Brain microvascular endothelial cell (primary cell): ENCODE measurements around the gene CCDC12.

Source experiments
- DNase-seq: peaks from one replicate; pipeline ENCODE4 v3.0.0-alpha.2; 2020
- H3K27ac ChIP-seq: fragments of 250-450 bp; sonication (Bioruptor Pico); 2 replicates; pipeline ENCODE4 v1.5.1; 2020; ENCODE audit warnings: mild to moderate bottlenecking, moderate library complexity
- H3K27me3 ChIP-seq: fragments of 250-450 bp; sonication (Bioruptor Pico); replicated peaks from 2 replicates; pipeline ENCODE4 v1.5.1; 2020; ENCODE audit warnings: mild to moderate bottlenecking
- H3K36me3 ChIP-seq: fragments of 250-450 bp; sonication (Bioruptor Pico); replicated peaks from 2 replicates; pipeline ENCODE4 v1.5.1; 2020; ENCODE audit warnings: mild to moderate bottlenecking
- H3K4me3 ChIP-seq: 2 replicates; pipeline ENCODE4 v1.5.1; 2011; ENCODE audit warnings: low read depth, mild to moderate bottlenecking, control low read depth, low read length, moderate library complexity
- CTCF ChIP-seq: IDR thresholded peaks from 2 replicates; pipeline ENCODE4 v1.5.1; 2011; ENCODE audit warnings: low read depth, mild to moderate bottlenecking, moderate library complexity, low read length, control low read depth, inconsistent platforms; ENCODE audit errors: missing control alignments
- in situ Hi-C: cut with HindIII; loops from 2 replicates; pipeline ENCODE4 v1.10.0; 2017; ENCODE audit warnings: low sequenced_read_pairs, low pct_ligation_motif_present

The CCDC12 gene

DNA sequence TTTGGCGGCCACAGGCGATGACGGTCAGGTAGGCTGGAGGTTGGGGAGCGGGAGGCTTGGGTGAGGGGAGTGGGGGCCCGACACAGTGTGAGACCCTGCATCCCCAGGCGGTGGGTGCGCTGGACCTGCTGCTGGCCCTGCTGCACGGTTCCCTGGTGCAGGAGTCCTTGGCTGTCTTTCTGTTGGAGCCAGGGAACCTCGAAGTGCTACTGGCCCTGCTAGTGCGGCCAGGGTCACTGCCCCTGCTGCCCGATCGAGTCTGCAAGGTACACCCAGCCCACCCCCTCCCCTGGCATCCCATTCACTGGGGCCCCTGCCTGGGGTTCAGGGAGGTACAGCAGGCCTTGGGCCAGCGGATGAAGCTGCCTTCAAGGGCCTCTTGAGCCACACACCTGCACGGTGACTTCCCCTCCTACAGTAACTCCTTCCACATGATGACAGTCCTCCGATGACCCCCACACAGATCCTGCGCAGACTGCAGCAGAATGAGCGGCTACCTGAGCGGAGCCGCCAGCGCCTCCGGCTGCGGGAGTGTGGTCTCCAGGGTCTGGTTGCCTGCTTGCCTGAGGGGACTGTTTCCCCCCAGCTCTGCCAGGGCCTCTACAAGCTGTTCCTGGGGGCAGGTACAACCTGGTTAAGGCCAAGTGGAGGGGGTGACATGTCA lies 22.4 kb upstream of the CCDC12 start:
- H3K27ac ChIP-seq: no peak overlapping the region
- in situ Hi-C loops: no loop called here

DNA sequence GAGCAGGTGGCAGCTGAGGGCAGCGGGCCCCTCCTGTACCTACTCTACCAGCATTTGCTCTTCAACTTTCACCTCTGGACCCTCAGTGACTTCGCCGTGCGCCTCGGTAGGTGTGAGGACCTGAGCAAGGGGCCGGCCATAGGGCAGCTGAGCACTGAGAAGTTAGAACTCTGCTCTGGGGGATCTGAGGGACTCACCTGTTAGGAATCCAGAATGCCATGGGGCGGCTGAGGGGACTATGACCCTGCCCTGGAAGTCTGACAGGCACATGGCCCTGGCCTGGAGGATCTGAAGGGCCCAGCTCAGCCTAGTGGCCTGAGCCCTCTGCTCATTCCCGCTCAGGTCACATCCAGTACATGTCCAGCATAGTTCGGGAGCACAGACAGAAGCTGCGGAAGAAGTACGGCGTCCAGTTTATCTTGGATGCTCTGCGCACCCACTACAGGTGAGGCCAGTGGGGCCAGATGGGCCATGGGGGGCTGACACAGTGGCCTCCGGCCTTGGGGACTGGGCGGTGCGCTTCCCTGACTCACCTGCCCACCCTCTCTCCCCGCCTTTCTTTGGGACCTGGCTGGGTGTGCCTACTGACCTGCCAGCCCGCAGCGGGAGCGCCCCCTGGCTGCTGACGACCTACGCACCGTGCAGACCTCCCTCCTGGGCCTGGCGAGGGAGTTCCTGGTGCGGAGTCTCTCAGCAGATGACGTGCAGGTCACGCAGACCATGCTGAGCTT lies 21.7 kb upstream of the CCDC12 start:
- peaks cover 9% of the 10 kb centered on the region for H3K36me3 ChIP-seq

More for the DNA sequence above, 22.4 kb upstream of the CCDC12 start:
- Histone ChIP-seq H3K27me3 (no peaks in the 10 kb centered on the region), H3K4me3 (no peak overlapping the region), H3K36me3 (peaks cover 9% of the 10 kb centered on the region)
- DNase-seq: no peak
- TF ChIP-seq CTCF: no peak

GRCh38 chr3:46997453-46998091 lies 21.0 kb upstream of the CCDC12 start:
- H3K36me3 ChIP-seq: peaks cover 9% of the 10 kb centered on the region
- H3K27ac ChIP-seq: no peak overlapping the region
- H3K27me3 ChIP-seq: no peaks in the 10 kb centered on the region
- in situ Hi-C loops: no loop called here
- DNase-seq: no peak
- H3K4me3 ChIP-seq: no peak overlapping the region
- TF ChIP-seq CTCF: no peak

More for the DNA sequence above, 21.7 kb upstream of the CCDC12 start:
- peak; percentile 31 for DNase-seq
- in situ Hi-C loops: no loop called here
- TF ChIP-seq CTCF: peak; percentile 93
- Histone ChIP-seq H3K27ac (no peak overlapping the region), H3K27me3 (no peaks in the 10 kb centered on the region), H3K4me3 (no peak overlapping the region)

DNA sequence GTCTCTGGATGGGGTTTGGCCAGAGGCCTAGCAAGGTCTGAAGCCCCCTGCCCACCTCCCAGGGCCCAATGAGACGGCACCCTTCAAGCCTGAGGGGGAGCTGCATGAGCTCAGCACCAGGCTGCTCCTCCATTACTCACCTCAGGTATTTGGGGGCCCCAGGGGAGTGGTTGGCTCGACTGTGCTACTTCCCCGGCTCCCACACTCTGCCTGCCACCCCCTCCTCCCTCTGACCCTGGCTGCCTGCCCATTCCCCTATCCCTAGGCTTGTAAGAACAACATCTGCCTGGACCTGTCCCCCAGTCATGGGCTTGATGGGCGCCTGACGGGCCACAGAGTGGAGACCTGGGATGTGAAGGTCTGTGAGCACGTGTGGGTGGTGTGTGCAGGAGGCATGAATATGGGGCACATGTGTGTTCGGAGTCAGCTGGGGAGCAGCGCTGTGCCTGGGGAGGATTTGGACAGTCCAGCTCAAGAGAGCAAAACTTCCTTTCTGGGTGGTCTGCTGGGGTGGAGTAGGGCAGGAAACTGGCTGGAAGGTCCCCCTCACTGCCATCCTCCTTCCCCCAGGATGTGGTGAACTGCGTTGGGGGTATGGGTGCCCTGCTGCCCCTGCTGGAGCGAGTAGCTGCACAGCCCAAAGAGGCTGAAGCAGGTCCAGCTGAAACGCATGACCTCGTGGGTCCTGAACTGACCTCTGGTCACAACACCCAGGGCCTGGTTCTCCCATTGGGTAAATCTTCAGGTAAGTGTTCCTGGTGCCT lies 20.3 kb upstream of the CCDC12 start:
- in situ Hi-C loops: no loop called here
- H3K4me3 ChIP-seq: no peak overlapping the region
- H3K36me3 ChIP-seq: peaks cover 4% of the 10 kb centered on the region
- no peak for TF ChIP-seq CTCF
- no peak overlapping the region for H3K27ac ChIP-seq
- no peak for DNase-seq
- no peaks in the 10 kb centered on the region for H3K27me3 ChIP-seq

DNA sequence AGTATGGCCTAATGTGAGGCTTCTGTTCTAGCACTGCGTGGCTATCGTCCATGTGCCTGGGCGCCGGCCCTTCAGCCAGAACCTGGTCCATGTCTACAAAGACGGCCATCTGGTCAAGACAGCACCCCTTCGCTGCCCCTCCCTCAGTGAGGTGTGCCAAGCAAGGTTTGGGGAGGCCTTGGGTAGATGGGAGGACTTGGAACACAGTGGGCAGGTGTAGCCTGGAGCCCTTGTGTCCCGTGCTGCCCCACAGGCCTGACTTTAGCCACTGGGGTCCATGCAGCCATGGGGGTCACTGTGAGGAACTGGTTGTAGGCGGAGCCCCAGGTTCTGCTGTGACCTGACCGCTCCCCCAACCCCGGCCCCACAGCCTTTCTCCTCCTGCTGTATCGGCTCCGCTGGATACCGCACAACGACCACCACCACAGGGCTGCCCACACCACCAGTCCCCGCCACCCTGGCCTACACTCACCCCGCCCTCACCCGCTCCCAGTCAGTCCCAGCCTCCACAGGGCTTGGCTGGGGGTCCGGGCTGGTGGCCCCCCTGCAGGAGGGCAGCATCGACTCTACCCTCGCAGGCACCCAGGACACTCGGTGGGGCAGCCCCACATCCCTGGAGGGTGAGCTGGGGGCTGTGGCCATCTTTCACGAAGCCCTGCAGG lies 19.5 kb upstream of the CCDC12 start:
- in situ Hi-C loops: no loop called here
- no peak for TF ChIP-seq CTCF
- H3K27ac ChIP-seq: no peak overlapping the region
- no peaks in the 10 kb centered on the region for H3K27me3 ChIP-seq
- DNase-seq: no peak
- no peak overlapping the region for H3K4me3 ChIP-seq
- no peaks in the 10 kb centered on the region for H3K36me3 ChIP-seq
